HG03103 (cell line): ENCODE data around the gene HVCN1.
"Not testable (repeated sequence)": the region's sequence is repeated elsewhere in the genome, so short reads cannot be mapped to it uniquely, and the experiment has no call there.

Experiments used
- ATAC-seq: cut with Tn5 transposase; IDR thresholded peaks from one replicate; pipeline ENCODE4 v1.9.1; 2021; ENCODE audit warnings: low read depth; ENCODE audit not compliant: unreplicated experiment

HVCN1 gene

GRCh38 chr12:110619534-110619953 lies 69.4 kb downstream of the HVCN1 start:
- ATAC-seq: no peak

- no peak for ATAC-seq
These were observed 72.3 kb downstream of the HVCN1 start for GRCh38 chr12:110616471-110617115.

- no peak for ATAC-seq
These were observed 73.7 kb downstream of the HVCN1 start for GRCh38 chr12:110615171-110615570.

GRCh38 chr12:110613771-110614684 lies 74.9 kb downstream of the HVCN1 start, which contains the start of gene TCTN1:
Gene TCTN1, plus strand, starts transcription at chr12:110614129. Its CDS starts 54 bp downstream, at chr12:110614183.
- ATAC-seq: peak; percentile 92

GRCh38 chr12:110613071-110613770 lies 75.7 kb downstream of the HVCN1 start:
- ATAC-seq: no peak

GRCh38 chr12:110606253-110606611 lies 82.7 kb downstream of the HVCN1 start:
- no peak for ATAC-seq

- ATAC-seq: not testable (repeated sequence)
These were observed 86.7 kb downstream of the HVCN1 start for GRCh38 chr12:110602085-110602814.

GRCh38 chr12:110600254-110600653 lies 88.7 kb downstream of the HVCN1 start:
- no peak for ATAC-seq

- no peak for ATAC-seq
These were observed 89.6 kb downstream of the HVCN1 start for GRCh38 chr12:110599334-110599733.
